ENCODE measurements around the gene EMC9.

Gene EMC9

GRCh38 chr14:24096545-24097181 lies 44.7 kb downstream of the EMC9 start:
- TF ChIP-seq EZH2phosphoT487 (IDR thresholded peaks at IDR 0.05; ENCODE audit: borderline replicate concordance) (no peak), CTCF (conservative IDR thresholded peaks at IDR 0.05; ENCODE audit: low read length) (no peak)
- no peaks in the 10 kb centered on the region; the same call in 1 of the 2 replicates for H3K36me3 ChIP-seq (ENCODE audit: insufficient read depth, low read length)

DNA sequence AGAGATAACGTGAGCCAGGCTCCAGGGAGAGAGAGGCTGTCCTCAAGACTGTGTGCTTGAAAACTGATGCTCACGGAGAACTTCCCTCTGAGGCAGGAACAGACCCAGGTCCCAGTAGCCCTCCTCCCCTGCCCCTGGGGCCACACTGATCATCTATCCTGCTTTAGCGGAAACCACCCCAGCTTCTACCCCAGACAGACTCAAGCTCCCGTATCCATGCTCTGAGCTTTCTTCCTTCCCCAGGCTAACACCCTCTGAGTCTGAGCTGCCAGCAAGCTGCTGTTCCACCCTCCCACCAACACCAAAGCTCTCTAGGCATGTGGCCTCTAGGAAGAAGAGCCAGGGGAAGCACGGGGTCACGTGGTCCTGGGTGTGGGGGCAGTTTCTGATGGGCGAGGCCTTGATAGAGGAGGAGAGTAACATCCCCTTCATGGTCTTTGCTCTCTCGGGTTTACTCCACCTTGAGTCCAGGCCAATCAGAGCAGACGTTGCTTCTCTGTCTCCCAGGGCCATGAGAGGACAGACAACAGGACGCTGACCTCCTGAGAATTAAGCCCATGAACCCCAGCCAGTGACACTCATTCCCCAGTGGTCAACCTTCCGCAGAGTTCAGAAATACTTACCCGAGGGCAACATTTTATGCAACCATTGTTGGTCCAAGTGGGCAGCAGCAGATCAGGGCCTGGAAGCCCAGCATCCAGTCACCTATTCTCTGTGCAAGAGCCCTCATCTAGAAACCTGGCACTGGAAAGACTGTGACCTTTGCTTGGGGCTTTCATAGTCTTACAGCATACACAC lies 45.9 kb downstream of the EMC9 start:
- H3K9me2 ChIP-seq (replicated peaks; ENCODE audit: low read depth, low read length) = no peaks in the 10 kb centered on the region
- no peaks in the 10 kb centered on the region for H3K27me3 ChIP-seq (ENCODE audit: insufficient read depth, low read length, poor library complexity, severe bottlenecking)
- peak overlapping the region; percentile 99 for H3K9ac ChIP-seq (ENCODE audit: low read depth, low read length, poor library complexity, severe bottlenecking)
- peak overlapping the region; percentile 93 for H3K4me3 ChIP-seq (ENCODE audit: low read length, poor library complexity, severe bottlenecking)
- H3F3A ChIP-seq (ENCODE audit: low read depth) = no peaks in the 10 kb centered on the region; the same call in 1 of the 2 replicates
- H3K79me2 ChIP-seq (ENCODE audit: insufficient read depth, low read length) = peaks cover 33% of the 10 kb centered on the region
- no peaks in the 10 kb centered on the region for H3K9me3 ChIP-seq (ENCODE audit: insufficient read depth, low read depth, low read length)
- H4K20me1 ChIP-seq (ENCODE audit: insufficient read depth, low read length, poor library complexity, severe bottlenecking) = no peaks in the 10 kb centered on the region
- H3K36me3 ChIP-seq (ENCODE audit: insufficient read depth, low read length) = no peaks in the 10 kb centered on the region; the same call in 1 of the 2 replicates
- peaks cover 26% of the 10 kb centered on the region for H3K4me1 ChIP-seq (ENCODE audit: insufficient read depth, low read length, poor library complexity, severe bottlenecking)
- TF ChIP-seq EZH2phosphoT487 (IDR thresholded peaks at IDR 0.05; ENCODE audit: borderline replicate concordance) (no peak), CTCF (conservative IDR thresholded peaks at IDR 0.05; ENCODE audit: low read length) (no peak)
- H2AFZ ChIP-seq (ENCODE audit: low read length) = no peak overlapping the region
- H3K4me2 ChIP-seq (ENCODE audit: low read depth, low read length, poor library complexity, severe bottlenecking) = peak overlapping the region; percentile 90

More at GRCh38 chr14:24096545-24097181, 44.7 kb downstream of the EMC9 start:
- H4K20me1 ChIP-seq (ENCODE audit: insufficient read depth, low read length, poor library complexity, severe bottlenecking) = no peaks in the 10 kb centered on the region
- no peak overlapping the region for H3K4me3 ChIP-seq (ENCODE audit: low read length, poor library complexity, severe bottlenecking)
- no peak overlapping the region for H3K9ac ChIP-seq (ENCODE audit: low read depth, low read length, poor library complexity, severe bottlenecking)
- no peaks in the 10 kb centered on the region for H3K27me3 ChIP-seq (ENCODE audit: insufficient read depth, low read length, poor library complexity, severe bottlenecking)
- no peaks in the 10 kb centered on the region for H3K9me2 ChIP-seq (replicated peaks; ENCODE audit: low read depth, low read length)
- no peaks in the 10 kb centered on the region; the same call in 1 of the 2 replicates for H3F3A ChIP-seq (ENCODE audit: low read depth)
- H3K79me2 ChIP-seq (ENCODE audit: insufficient read depth, low read length) = peaks cover 33% of the 10 kb centered on the region
- no peak overlapping the region for H2AFZ ChIP-seq (ENCODE audit: low read length)
- H3K9me3 ChIP-seq (ENCODE audit: insufficient read depth, low read depth, low read length) = no peaks in the 10 kb centered on the region
- H3K4me1 ChIP-seq (ENCODE audit: insufficient read depth, low read length, poor library complexity, severe bottlenecking) = peaks cover 26% of the 10 kb centered on the region
- peak overlapping the region; percentile 90 for H3K4me2 ChIP-seq (ENCODE audit: low read depth, low read length, poor library complexity, severe bottlenecking)

- H3F3A ChIP-seq (ENCODE audit: low read depth) = no peaks in the 10 kb centered on the region; the same call in 1 of the 2 replicates
- no peaks in the 10 kb centered on the region for H3K27me3 ChIP-seq (ENCODE audit: insufficient read depth, low read length, poor library complexity, severe bottlenecking)
- H3K79me2 ChIP-seq (ENCODE audit: insufficient read depth, low read length) = peaks cover 33% of the 10 kb centered on the region
- H3K4me2 ChIP-seq (ENCODE audit: low read depth, low read length, poor library complexity, severe bottlenecking) = peak overlapping the region; percentile 90
- no peaks in the 10 kb centered on the region for H3K9me3 ChIP-seq (ENCODE audit: insufficient read depth, low read depth, low read length)
- peaks cover 26% of the 10 kb centered on the region for H3K4me1 ChIP-seq (ENCODE audit: insufficient read depth, low read length, poor library complexity, severe bottlenecking)
- H3K9me2 ChIP-seq (replicated peaks; ENCODE audit: low read depth, low read length) = no peaks in the 10 kb centered on the region
- H2AFZ ChIP-seq (ENCODE audit: low read length) = 0 out of 2 replicates have a peak overlapping the region, but pooled peaks have one; percentile 65
- H4K20me1 ChIP-seq (ENCODE audit: insufficient read depth, low read length, poor library complexity, severe bottlenecking) = no peaks in the 10 kb centered on the region
- peak overlapping the region; percentile 99 for H3K9ac ChIP-seq (ENCODE audit: low read depth, low read length, poor library complexity, severe bottlenecking)
- H3K36me3 ChIP-seq (ENCODE audit: insufficient read depth, low read length) = no peaks in the 10 kb centered on the region; the same call in 1 of the 2 replicates
- TF ChIP-seq CTCF (conservative IDR thresholded peaks at IDR 0.05; ENCODE audit: low read length) (no peak), EZH2phosphoT487 (IDR thresholded peaks at IDR 0.05; ENCODE audit: borderline replicate concordance) (no peak)
- peak overlapping the region; percentile 93 for H3K4me3 ChIP-seq (ENCODE audit: low read length, poor library complexity, severe bottlenecking)
Observed at GRCh38 chr14:24094841-24095270, 46.5 kb downstream of the EMC9 start.
